Measurements from ENCODE around the gene CHAD. TPM values are rescaled to one million over a fixed set of nuclear protein-coding genes. Genes with fewer than 3 reads are reported as not detected.
A peak's percentile ranks its signal among the peaks of the same experiment; 100 is the strongest.

The CHAD gene
- total and polyA plus RNA-seq, 3 experiments from 2014 or later = not detected

DNA sequence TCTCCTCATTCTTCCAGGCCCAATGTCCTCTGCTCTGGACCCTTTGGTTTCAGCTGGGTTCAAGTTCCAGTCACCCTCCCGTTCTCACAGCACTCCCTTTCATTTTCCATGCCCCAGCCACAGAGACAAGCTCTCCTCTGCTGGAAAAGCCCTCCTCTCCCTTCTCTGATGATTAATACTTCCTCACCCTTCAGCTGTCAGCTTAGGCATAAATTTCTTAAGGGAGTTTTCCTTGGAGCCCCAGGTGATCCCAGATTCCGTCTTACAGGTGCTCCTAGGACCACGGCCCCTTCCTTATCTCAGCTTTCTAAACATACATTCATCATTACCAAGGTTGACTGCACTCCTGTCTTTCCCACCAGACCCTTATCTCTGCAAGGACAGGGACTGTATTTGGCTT is 10.4 kb downstream of the CHAD start:
- Mint-ChIP-seq H3K4me3 (no peak overlapping the region), H3K27ac (peak overlapping the region in 1 of 8 donors; percentile 55), H3K36me3 (peaks cover 0 to 8% (median 0%) of the 10 kb centered on the region in 3 donors), H3K4me1 (no peaks in the 10 kb centered on the region), H3K27me3 (no peaks in the 10 kb centered on the region), H3K9me3 (no peaks in the 10 kb centered on the region)
- ChIA-PET POLR2A (no interaction called here), CTCF (no interaction called here)
- Histone ChIP-seq H3K36me3 (ENCODE audit: insufficient read depth, low read length) (no peaks in the 10 kb centered on the region), H3K9me3 (ENCODE audit: low read length) (no peaks in the 10 kb centered on the region), H3K4me3 (ENCODE audit: low read length) (no peak overlapping the region), H3K27ac (ENCODE audit: low read depth, low read length) (no peak overlapping the region), H3K27me3 (ENCODE audit: insufficient read depth, low read length, poor library complexity, severe bottlenecking) (no peaks in the 10 kb centered on the region), H3K4me1 (ENCODE audit: insufficient read depth, low read length) (no peaks in the 10 kb centered on the region)
- no peak for DNase-seq

DNA sequence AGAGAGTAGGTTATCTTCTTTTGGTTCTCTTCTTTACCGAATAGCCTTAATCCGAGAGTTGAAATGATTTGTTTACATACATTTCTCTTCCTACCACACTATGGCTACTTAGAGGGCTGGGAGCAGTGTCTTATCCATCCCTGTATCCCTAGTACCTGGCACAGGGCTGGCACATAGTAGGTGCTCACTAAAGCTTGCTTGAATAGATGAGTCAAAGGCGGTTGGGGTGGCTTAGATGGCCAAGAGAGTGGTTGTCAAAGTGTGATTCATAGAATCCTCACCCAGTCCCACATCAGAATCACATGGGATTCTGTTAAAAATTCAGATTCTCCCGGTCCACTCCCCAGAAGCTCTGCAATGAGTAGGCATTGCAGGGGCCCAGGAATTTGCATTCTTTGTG is 11.1 kb downstream of the CHAD start:
- no peak for DNase-seq
- H3K9me3 ChIP-seq (ENCODE audit: low read length) = no peaks in the 10 kb centered on the region
- ChIA-PET POLR2A (no interaction called here), CTCF (no interaction called here)
- H3K27ac ChIP-seq (ENCODE audit: low read depth, low read length) = no peak overlapping the region
- no peaks in the 10 kb centered on the region for H3K27me3 ChIP-seq (ENCODE audit: insufficient read depth, low read length, poor library complexity, severe bottlenecking)
- no peaks in the 10 kb centered on the region for H3K36me3 ChIP-seq (ENCODE audit: insufficient read depth, low read length)
- no peaks in the 10 kb centered on the region for H3K9me3 Mint-ChIP-seq
- no peaks in the 10 kb centered on the region for H3K27me3 Mint-ChIP-seq
- H3K36me3 Mint-ChIP-seq = peaks cover 0 to 8% (median 0%) of the 10 kb centered on the region in 3 donors
- no peak overlapping the region for H3K4me3 ChIP-seq (ENCODE audit: low read length)
- H3K4me1 ChIP-seq (ENCODE audit: insufficient read depth, low read length) = no peaks in the 10 kb centered on the region
- no peak overlapping the region for H3K27ac Mint-ChIP-seq
- H3K4me3 Mint-ChIP-seq = no peak overlapping the region
- no peaks in the 10 kb centered on the region for H3K4me1 Mint-ChIP-seq

DNA sequence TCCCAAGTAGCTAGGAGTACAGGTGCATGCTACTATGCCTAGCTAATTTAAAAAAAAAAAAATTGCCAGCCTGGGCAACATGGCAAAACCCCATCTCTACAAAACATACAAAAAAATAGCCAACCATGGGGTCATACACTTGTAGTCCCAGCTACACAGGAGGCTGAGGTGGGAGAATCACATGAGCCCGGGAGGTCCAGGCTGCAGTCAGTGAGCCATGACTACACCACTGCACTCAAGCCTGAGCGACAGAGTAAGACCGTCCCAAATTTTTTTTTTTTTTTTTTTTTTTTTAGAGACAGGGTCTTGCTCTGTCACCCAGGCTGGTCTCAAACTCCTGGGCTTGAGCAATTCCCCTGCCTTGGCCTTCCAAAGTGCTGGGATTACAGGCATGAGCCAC is 14.8 kb downstream of the CHAD start:
- no peak overlapping the region for H3K4me3 Mint-ChIP-seq
- Histone ChIP-seq H3K27ac (ENCODE audit: low read depth, low read length) (no peak overlapping the region), H3K9me3 (ENCODE audit: low read length) (no peaks in the 10 kb centered on the region), H3K4me1 (ENCODE audit: insufficient read depth, low read length) (no peaks in the 10 kb centered on the region), H3K4me3 (ENCODE audit: low read length) (no peak overlapping the region), H3K36me3 (ENCODE audit: insufficient read depth, low read length) (no peaks in the 10 kb centered on the region), H3K27me3 (ENCODE audit: insufficient read depth, low read length, poor library complexity, severe bottlenecking) (no peaks in the 10 kb centered on the region)
- H3K27ac Mint-ChIP-seq = no peak overlapping the region
- DNase-seq = no peak
- no peaks in the 10 kb centered on the region for H3K27me3 Mint-ChIP-seq
- H3K36me3 Mint-ChIP-seq = peaks cover 0 to 12% (median 2%) of the 10 kb centered on the region in 3 donors
- no peaks in the 10 kb centered on the region for H3K4me1 Mint-ChIP-seq
- ChIA-PET POLR2A (no interaction called here), CTCF (interaction anchor here (1.0 to 1.2 kb wide), 2 partner anchors 23 to 25 kb away, joined by 3 read pairs; no protein-coding TSS in a partner anchor)
- no peaks in the 10 kb centered on the region for H3K9me3 Mint-ChIP-seq

DNA sequence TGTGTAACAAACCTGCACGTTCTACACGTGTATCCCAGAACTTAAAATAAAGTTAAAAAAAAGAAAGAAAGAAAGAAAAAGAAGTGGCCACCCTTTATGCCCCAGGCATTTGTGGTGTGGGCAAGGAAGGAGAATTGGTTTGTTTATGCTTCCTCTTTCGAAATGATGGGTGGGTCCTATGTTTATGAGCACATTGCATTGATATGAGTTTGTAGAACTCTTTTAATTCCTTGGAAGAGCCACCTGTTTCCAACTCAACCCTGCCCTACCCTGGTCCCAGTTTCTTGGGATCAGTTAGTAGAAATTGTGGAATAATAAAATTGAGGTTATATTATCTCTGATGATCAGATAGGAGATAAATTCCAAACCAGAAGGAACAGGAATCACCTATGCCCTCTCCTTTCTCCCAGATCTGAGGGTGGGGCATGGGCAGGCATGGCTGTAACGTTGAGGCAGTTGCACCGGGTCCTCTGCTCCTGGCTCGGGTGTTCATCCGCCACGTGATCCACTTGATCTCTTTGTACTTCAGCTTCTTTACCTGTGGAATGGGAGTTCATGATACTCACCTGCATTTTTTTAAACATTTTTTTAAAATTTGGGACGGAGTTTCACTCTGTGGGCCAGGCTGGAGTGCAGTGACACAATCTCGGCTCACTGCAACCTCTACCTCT is 15.9 kb downstream of the CHAD start:
- no peaks in the 10 kb centered on the region for H3K27me3 ChIP-seq (ENCODE audit: insufficient read depth, low read length, poor library complexity, severe bottlenecking)
- H3K27me3 Mint-ChIP-seq = no peaks in the 10 kb centered on the region
- H3K9me3 Mint-ChIP-seq = no peaks in the 10 kb centered on the region
- no peak overlapping the region for H3K27ac ChIP-seq (ENCODE audit: low read depth, low read length)
- DNase-seq = no peak
- POLR2A ChIA-PET = no interaction called here
- H3K4me1 ChIP-seq (ENCODE audit: insufficient read depth, low read length) = no peaks in the 10 kb centered on the region
- CTCF ChIA-PET = interaction anchor here (1.0 to 1.2 kb wide), 2 partner anchors 24 to 26 kb away, joined by 3 read pairs; no protein-coding TSS in a partner anchor
- H3K36me3 Mint-ChIP-seq = peaks cover 0 to 16% (median 2%) of the 10 kb centered on the region in 3 donors
- no peaks in the 10 kb centered on the region for H3K36me3 ChIP-seq (ENCODE audit: insufficient read depth, low read length)
- H3K4me3 ChIP-seq (ENCODE audit: low read length) = no peak overlapping the region
- no peak overlapping the region for H3K4me3 Mint-ChIP-seq
- H3K27ac Mint-ChIP-seq = peak overlapping the region in 1 of 8 donors; percentile 79
- no peaks in the 10 kb centered on the region for H3K9me3 ChIP-seq (ENCODE audit: low read length)
- peaks cover 0 to 2% (median 0%) of the 10 kb centered on the region in 3 donors for H3K4me1 Mint-ChIP-seq

DNA sequence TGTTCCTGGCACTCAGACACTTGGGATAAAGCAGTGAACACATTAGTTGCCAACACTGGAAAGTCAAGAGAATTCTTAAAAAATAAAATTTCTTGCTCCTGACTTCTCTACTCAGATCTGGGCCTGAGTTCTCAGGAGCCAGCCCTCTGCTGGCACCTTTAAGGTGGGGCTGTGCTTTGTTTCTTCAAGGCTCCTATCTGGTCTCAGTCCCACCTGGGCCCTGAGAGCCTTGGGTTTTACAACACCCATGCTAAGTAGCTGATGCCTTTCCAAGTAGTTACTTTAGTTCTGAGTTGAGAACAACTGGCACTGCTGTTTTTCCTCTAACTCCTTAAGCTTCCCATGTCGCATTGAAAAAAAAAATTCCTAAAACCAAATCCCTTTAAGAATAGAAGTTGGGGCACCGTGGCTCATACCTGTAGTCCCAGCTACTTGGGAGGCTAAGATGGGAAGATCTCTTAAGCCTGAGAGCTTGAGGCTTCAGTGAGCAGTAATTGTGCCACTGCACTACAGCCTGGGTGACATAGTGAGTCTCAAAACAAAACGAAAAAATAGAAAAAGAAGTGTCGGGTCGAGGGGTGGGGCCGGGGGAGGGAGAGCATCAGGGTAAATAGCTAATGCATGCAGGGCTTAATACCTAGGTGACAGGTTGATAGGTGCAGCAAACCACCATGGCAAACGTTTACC is 16.6 kb downstream of the CHAD start:
- H3K9me3 Mint-ChIP-seq = no peaks in the 10 kb centered on the region
- ChIA-PET CTCF (no interaction called here), POLR2A (no interaction called here)
- Histone ChIP-seq H3K27me3 (ENCODE audit: insufficient read depth, low read length, poor library complexity, severe bottlenecking) (no peaks in the 10 kb centered on the region), H3K4me3 (ENCODE audit: low read length) (no peak overlapping the region), H3K36me3 (ENCODE audit: insufficient read depth, low read length) (no peaks in the 10 kb centered on the region), H3K27ac (ENCODE audit: low read depth, low read length) (no peak overlapping the region), H3K9me3 (ENCODE audit: low read length) (no peaks in the 10 kb centered on the region), H3K4me1 (ENCODE audit: insufficient read depth, low read length) (no peaks in the 10 kb centered on the region)
- H3K27me3 Mint-ChIP-seq = no peaks in the 10 kb centered on the region
- peaks cover 0 to 16% (median 2%) of the 10 kb centered on the region in 3 donors for H3K36me3 Mint-ChIP-seq
- H3K27ac Mint-ChIP-seq = peak overlapping the region in 1 of 8 donors; percentile 79
- peaks cover 0 to 2% (median 0%) of the 10 kb centered on the region in 3 donors for H3K4me1 Mint-ChIP-seq
- no peak overlapping the region for H3K4me3 Mint-ChIP-seq
- DNase-seq = no peak

DNA sequence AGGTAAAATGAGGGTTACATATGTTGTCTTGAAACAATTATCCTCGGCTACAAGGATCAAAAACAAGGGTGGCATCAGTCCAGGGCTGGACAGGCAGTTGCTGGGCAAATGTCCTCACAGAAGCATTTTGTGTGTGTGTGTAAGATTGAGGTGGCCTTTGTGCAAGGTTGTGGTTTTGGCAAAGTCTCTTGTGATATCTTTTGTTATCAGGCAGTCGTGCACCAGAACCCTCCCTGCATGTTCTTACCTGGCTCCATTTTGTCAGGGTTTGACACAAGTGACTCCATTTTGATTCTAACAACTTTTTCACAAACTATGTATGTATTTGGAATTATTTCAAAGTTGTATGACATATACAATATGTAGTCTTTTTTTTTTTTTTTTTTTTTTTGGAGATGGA is 20.0 kb downstream of the CHAD start:
- POLR2A ChIA-PET = no interaction called here

DNA sequence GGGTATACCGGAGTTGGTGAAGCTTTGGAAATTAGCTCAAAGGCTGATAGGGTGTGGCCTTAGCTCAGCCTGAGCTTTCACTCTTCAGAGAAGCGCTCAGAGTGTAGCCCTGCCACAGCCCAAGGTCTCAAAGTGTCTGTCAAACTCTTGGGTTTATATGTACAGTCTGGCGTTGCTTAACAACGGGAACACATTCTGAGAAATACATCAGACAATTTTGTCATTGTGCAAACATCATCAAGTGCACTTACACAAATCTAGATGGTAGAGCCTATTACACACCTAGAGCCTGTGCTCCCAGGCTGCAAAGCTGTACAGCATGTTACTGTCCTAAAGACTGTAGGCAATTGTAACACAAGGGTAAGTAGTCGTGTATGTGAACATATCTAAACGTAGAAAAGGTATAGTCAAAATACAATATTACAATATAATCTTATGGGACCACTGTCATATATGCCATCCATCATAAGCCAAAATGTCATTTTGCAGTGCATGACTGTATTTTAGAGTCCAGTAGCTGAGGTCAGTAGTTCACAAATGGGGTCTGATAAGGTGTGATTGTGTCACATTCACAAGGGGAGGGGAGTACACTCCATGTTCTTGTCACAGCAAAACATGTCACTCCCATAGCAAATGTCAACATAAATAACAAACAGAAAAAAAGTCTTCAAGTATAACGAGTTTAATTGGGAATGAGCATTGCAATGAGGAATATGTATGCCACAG is 20.6 kb downstream of the CHAD start:
- DNase-seq = no peak
- no peak overlapping the region for H3K4me3 ChIP-seq (ENCODE audit: low read length)
- H3K27ac Mint-ChIP-seq = peak overlapping the region in 1 of 8 donors; percentile 42
- no peaks in the 10 kb centered on the region for H3K27me3 ChIP-seq (ENCODE audit: insufficient read depth, low read length, poor library complexity, severe bottlenecking)
- no peaks in the 10 kb centered on the region for H3K9me3 Mint-ChIP-seq
- ChIA-PET POLR2A (no interaction called here), CTCF (no interaction called here)
- peaks cover 0 to 11% (median 2%) of the 10 kb centered on the region in 3 donors for H3K36me3 Mint-ChIP-seq
- H3K27ac ChIP-seq (ENCODE audit: low read depth, low read length) = no peak overlapping the region
- H3K36me3 ChIP-seq (ENCODE audit: insufficient read depth, low read length) = no peaks in the 10 kb centered on the region
- no peaks in the 10 kb centered on the region for H3K4me1 ChIP-seq (ENCODE audit: insufficient read depth, low read length)
- peaks cover 0 to 2% (median 0%) of the 10 kb centered on the region in 3 donors for H3K4me1 Mint-ChIP-seq
- H3K4me3 Mint-ChIP-seq = no peak overlapping the region
- no peaks in the 10 kb centered on the region for H3K9me3 ChIP-seq (ENCODE audit: low read length)
- no peaks in the 10 kb centered on the region for H3K27me3 Mint-ChIP-seq

More for the DNA sequence above, 20.0 kb downstream of the CHAD start:
- H3K36me3 ChIP-seq (ENCODE audit: insufficient read depth, low read length) = no peaks in the 10 kb centered on the region
- H3K4me3 Mint-ChIP-seq = no peak overlapping the region
- no peaks in the 10 kb centered on the region for H3K9me3 Mint-ChIP-seq
- H3K4me3 ChIP-seq (ENCODE audit: low read length) = no peak overlapping the region
- H3K27ac Mint-ChIP-seq = peak overlapping the region in 1 of 8 donors; percentile 42
- no peaks in the 10 kb centered on the region for H3K4me1 ChIP-seq (ENCODE audit: insufficient read depth, low read length)
- peaks cover 0 to 2% (median 0%) of the 10 kb centered on the region in 3 donors for H3K4me1 Mint-ChIP-seq
- no peak for DNase-seq
- no peaks in the 10 kb centered on the region for H3K9me3 ChIP-seq (ENCODE audit: low read length)
- no peaks in the 10 kb centered on the region for H3K27me3 ChIP-seq (ENCODE audit: insufficient read depth, low read length, poor library complexity, severe bottlenecking)
- H3K36me3 Mint-ChIP-seq = peaks cover 0 to 13% (median 2%) of the 10 kb centered on the region in 3 donors
- CTCF ChIA-PET = no interaction called here
- H3K27ac ChIP-seq (ENCODE audit: low read depth, low read length) = no peak overlapping the region
- no peaks in the 10 kb centered on the region for H3K27me3 Mint-ChIP-seq

DNA sequence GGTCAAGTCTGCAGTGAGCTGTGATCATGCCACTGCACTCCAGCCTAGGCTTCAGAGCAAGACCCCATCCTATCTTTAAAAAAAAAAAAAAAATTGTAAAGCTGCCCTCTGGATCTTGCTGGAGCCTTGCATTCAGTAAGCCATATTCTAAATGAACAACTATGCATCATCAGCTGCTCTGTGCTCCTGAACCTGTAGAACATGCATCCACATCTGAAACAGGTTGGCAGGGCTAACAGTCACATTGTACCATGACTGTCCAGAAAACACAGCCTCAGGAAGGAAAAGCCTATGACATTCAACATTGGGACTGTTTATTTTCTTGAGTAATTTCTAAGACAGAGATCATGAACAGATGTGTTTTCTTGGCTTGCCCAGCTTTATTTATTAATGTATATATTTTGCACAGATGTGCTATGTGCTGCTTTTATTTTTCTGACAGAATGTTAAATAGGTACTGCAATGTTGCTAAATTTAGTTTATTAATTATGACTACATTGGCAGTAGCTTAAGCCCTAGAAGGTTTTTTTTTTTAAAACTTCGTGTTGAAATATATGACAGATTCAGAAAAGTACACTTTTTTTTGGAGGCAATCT is 22.9 kb downstream of the CHAD start:
- H3K4me1 Mint-ChIP-seq = peaks cover 0 to 2% (median 0%) of the 10 kb centered on the region in 3 donors
- no peaks in the 10 kb centered on the region for H3K4me1 ChIP-seq (ENCODE audit: insufficient read depth, low read length)
- no peaks in the 10 kb centered on the region for H3K27me3 ChIP-seq (ENCODE audit: insufficient read depth, low read length, poor library complexity, severe bottlenecking)
- ChIA-PET POLR2A (no interaction called here), CTCF (no interaction called here)
- H3K9me3 Mint-ChIP-seq = no peaks in the 10 kb centered on the region
- H3K27ac Mint-ChIP-seq = no peak overlapping the region
- H3K36me3 ChIP-seq (ENCODE audit: insufficient read depth, low read length) = no peaks in the 10 kb centered on the region
- no peaks in the 10 kb centered on the region for H3K9me3 ChIP-seq (ENCODE audit: low read length)
- H3K4me3 Mint-ChIP-seq = no peak overlapping the region
- no peaks in the 10 kb centered on the region for H3K27me3 Mint-ChIP-seq
- no peak overlapping the region for H3K27ac ChIP-seq (ENCODE audit: low read depth, low read length)
- no peak overlapping the region for H3K4me3 ChIP-seq (ENCODE audit: low read length)
- peaks cover 0 to 9% (median 5%) of the 10 kb centered on the region in 3 donors for H3K36me3 Mint-ChIP-seq
- no peak for DNase-seq
